COLO668 (cell line): ENCODE data around the gene WDR33.

ENCODE experiments used
- DNase-seq: peaks from one replicate; lab custom pipeline; 2025; ENCODE audit not compliant: unreplicated experiment; lab: John Stamatoyannopoulos, UW

The WDR33 gene

DNA sequence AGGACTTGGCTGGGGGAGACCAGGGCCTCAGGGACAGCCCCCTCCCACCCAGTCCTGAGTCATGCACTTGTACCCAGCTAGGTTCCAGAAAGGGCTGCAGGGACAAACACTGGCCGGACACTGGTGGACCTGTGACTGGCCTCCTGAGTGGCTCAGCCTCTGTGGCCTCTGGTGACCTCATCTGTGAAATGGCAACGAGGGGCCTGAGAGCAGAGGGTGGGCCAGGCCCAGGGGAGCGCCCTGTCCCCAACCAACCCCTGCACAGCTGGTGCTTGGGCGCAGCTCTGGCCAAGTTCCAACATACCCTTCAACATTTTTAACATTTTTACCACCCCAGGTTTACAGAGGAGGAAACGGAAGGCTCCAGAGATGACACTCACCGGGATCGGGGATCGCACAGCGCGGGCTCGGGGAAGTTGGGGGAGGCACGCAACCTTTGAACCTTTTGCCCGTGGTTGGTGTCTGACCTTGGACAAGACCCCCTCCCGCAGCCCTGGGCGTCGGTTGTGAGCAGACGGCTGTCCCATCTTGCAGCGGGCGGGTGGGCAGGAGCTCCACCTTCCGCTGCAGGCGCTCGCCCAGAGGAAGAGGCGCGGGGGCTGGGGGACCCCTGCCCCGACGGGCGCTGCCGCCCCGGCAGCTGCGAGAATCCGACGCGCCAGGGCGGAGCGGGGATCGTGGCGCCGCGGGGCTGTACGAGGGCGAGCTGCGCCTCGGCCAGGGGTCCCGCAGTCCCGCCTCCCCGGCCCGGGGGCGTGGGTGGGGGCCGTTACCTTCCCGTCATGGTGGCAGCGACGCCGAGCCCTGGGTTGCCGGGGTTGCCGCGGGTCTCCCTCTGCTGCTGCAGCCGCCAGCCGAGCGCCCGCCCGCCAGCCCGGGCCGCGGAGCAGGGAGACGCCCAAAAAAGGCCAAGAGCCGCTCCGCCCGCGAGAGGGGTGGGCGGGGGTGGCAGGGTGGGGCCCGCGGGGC is 136.4 kb downstream of the WDR33 start:
- no peak for DNase-seq

DNA sequence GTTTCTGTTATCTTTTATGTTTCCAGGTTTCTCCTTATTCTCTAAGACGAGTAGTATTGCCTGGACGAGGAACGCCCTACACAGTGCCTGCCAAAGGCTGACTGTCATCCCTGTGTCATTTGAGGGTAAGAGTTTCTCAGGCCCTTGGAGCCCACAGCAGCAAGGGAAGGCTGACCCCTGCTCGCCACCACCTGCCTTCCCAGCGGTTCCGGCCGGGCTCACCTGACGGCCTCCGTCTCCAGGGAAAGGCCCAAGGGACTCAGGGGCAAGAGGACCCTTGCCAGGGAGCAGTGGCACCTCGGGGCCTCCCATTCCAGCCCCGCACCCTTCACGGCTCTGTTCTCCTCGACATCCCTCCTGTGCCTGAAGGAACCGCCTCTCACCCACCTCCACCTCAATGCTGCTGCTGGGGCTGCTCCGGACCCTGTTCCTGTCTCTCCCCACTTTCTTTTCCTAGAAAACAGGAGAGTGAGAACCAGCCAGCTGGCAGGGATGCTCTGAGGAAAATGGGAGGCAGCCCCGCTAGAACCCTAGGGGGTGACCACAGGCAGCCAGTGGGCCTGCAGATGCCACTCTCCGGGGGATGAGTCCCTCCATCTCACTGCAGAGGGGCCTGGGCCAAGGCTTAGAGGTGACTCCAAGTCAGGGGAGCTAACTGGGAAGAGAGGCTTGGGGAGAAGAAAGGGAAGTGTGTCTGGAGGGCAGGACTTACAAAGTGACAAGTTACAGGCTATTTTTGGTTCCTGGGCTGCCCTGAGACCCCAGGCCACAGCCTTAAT is 137.5 kb downstream of the WDR33 start:
- DNase-seq: no peak

GRCh38 chr2:127672341-127673224 is 138.4 kb downstream of the WDR33 start:
- DNase-seq: no peak

DNA sequence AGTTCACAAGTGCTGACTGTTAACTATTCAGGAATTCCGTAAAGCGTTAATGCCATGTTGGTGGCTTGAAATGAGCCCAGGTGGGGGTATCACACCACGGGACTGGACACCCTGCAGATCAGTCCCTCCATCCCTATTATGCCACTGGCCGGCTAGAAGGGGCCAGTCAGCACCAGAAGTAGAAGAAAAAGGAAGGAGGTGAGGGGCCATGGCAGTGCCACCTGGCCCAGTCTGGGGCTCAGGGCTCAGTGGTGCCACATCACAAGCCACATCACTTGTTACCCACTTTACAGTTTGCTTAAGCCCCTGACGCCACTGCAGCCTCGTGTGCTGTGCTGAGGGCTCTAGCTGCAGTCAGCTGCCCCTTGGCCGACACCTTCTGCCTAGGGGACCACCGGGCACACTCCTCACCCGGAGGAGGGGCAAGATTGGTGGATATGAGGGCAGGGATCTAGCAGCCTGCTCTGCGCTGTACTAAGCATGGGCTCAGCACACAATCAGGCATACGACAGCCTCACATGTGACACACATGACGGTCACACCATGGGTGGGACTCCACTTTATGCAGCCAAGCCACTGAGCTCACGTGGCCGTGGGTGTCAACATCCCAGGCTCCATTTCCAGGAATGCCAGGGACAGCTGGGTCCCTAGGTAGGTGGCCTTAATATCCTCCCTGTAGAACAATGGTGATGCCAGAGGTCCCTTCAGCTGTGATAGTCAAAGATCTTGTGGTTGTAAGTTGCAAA is 139.2 kb downstream of the WDR33 start:
- no peak for DNase-seq

- no peak for DNase-seq
Observed at GRCh38 chr2:127670957-127671290, 140.0 kb downstream of the WDR33 start.

GRCh38 chr2:127670055-127670956 is 140.7 kb downstream of the WDR33 start:
- no peak for DNase-seq

GRCh38 chr2:127669056-127669455 is 141.9 kb downstream of the WDR33 start:
- DNase-seq: no peak

GRCh38 chr2:127665267-127665893 is 145.6 kb downstream of the WDR33 start:
- no peak for DNase-seq

DNA sequence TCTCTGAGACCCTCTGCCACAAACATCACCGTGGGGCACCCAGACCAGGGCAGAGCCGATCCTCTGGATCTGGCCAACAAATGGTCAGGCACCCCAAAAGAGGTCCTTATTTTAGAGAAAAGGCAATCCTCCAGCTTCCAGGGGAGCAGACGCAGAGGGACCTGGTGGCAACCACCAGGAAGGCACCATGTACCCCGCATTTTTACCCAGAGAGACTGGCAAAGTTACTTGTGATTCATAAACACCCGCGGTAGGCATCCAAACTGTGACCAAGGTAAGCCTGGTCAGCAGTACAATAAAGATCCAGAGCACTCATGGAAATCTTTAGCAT is 146.1 kb downstream of the WDR33 start:
- no peak for DNase-seq

DNA sequence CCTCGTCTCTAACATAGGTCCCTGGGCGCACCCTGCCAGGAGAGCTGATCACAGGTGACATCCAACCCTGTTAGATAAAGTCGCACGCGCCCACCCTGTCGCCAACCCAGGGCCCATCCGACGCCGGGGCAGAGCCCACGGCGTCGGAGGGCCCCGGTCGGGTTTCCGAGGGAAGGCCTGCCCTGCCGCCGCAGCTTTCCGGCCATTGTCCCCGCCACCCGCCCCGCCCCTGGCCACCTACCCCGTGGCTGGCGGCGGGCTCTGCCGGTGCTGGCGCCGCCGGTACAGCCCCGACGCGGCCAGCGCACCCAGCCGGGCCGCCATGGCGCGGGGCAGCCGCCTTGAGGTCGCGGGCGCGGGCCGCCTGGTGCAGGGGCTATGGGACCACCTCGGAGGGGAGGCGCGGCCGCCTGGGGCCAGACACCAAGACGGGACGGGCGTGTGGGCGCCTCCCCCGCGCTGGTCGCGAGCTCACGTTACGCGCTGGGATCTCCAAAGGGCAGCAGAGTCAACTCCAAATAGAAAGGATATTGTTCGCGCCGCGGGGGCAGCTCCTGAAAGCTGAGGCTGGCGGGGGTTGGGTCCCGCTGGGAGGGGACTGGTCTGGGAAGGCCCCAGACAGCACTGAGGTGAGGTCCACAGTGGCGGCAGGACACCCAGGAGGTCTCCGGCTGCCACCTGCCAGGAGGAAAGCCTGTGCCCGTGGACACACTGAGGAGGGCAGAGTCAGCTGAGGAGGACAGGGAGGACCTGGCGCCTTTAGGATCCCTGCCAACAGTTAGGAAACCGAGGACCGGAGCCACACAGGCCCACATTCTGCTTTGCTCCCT is 146.7 kb downstream of the WDR33 start:
- no peak for DNase-seq

GRCh38 chr2:127663566-127664064 is 147.4 kb downstream of the WDR33 start:
- no peak for DNase-seq

- no peak for DNase-seq
Observed at GRCh38 chr2:127662937-127663565, 147.9 kb downstream of the WDR33 start.

GRCh38 chr2:127661949-127662510 is 148.9 kb downstream of the WDR33 start:
- DNase-seq: no peak

DNA sequence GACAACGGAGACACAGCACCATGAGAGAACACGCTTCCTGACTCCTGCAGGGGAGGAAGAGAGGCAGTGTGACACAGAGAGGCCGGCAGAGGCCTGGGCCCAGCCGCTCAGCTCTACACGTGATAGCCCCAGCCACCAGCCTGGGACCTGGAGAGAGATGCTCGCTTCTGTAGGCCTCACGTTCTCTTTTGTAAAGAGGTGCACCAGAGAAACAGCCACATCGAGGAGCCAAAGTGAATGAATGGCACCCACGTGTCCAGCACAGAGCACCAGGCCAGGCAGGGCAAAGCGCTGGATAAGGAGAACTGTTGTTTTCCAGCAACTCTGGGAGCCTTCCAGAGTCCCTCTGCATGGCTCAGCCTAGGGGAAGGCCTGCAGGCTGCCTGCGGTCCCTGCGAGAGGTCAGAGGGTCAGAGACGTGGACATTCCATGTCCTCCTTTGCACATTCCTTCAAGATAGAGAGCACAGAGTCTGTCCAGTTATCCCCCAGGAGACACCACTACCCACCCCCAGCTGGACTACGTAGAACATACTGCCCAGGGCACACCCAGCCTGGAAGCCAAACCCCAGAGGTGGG is 149.8 kb downstream of the WDR33 start:
- DNase-seq: no peak

DNA sequence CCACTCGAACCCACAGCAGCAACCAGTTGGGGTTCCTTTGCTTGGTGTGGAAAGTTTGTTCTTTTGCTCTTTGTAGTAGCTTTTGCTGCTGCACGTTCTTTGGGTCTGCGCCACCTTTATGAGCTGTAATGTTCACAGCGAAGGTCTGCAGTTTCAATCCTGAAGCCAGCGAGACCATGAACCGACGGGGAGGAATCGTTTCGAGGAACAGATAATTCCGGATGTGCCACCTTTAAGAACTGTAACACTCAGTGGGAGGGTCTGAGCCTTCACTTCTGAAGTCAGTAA is 150.7 kb downstream of the WDR33 start:
- no peak for DNase-seq

- DNase-seq: no peak
Observed at GRCh38 chr2:127659408-127660290, 151.3 kb downstream of the WDR33 start.
